ENCODE measurements around the gene SDK2.

DNA sequence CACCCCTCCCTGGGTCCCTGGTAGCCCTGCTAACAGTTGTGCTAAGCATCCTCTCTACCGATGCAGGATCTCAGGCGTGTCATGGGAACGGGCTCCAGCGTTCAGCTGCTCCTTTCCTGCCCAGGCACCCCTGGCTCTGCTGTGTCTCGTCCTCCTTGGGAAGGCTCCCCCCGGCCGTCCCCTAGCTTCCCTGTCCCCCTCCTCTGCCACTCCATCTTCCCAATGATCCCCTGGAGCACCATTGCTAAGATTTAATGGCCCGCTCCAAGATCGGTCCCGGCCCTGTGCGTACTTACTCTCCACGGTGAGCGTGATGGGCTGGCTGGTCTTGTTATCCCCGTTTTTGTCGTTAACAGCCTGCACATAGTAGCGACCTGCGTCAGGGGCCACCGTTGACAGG is 196.9 kb downstream of the SDK2 start:
- no peak for TF ChIP-seq CTCF (IDR thresholded peaks at IDR 0.05)
- no peak for TF ChIP-seq POLR2A (IDR thresholded peaks at IDR 0.05)

Data from right lobe of liver (tissue), 4 donors.